NCI-H2196 treated with DMSO at 0.1 percent for 48 hours (cell line): ENCODE results near the gene FOXF1.

Experiments
- DNase-seq: peaks from one replicate; lab custom pipeline; 2025; ENCODE audit not compliant: unreplicated experiment; lab: John Stamatoyannopoulos, UW

The FOXF1 gene

GRCh38 chr16:86503830-86504229 is 6.5 kb upstream of the FOXF1 start:
- no peak for DNase-seq

GRCh38 chr16:86504315-86505184 is 5.8 kb upstream of the FOXF1 start:
- DNase-seq = no peak

- DNase-seq = no peak
These were observed 5.0 kb upstream of the FOXF1 start for GRCh38 chr16:86505185-86505898.

DNA sequence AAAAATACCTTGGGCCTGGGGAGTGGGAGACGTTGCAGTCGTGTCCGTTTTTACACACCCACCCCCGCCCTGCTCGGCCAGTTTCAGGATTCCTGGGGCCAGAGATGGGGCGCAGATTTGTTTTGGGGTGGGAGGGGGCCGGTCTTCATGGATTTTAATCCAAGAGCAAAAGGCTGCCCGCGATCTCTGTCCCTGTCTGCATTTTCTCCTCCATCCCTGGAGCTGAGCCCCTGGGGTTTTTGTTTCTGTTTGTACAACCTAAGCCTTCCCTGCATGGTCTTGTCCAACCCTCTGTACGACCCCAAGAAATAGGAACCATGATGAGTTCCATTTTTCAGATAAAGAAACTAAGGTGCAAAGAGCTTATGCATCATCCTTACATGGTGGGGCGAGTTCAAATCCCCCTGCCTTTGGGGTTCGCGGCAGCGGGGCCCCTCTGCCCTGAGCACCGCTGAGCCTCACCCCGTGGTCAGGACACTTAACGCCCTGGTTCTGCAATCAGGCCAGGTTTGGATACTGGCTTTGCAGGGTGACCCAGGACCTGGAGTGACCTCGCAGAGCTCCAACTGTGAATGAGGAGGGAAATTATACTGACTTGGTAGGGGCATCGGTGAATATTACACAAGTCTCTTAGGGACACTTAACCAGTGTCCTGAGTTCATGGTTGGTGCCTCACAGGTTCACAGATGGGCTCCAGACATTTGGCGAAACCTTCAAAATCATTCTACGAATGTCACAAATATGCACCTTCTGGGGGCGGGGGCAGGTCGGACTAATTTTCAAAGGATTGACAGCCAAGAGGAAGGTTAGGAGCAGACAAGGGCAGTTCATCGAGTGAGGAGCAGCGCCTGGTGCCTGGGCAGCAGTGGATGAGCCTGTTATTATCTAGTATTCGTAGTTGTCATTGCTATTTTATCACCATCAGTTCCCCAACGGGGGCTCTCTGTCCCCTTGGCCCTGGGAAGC is 4.1 kb upstream of the FOXF1 start:
- no peak for DNase-seq

DNA sequence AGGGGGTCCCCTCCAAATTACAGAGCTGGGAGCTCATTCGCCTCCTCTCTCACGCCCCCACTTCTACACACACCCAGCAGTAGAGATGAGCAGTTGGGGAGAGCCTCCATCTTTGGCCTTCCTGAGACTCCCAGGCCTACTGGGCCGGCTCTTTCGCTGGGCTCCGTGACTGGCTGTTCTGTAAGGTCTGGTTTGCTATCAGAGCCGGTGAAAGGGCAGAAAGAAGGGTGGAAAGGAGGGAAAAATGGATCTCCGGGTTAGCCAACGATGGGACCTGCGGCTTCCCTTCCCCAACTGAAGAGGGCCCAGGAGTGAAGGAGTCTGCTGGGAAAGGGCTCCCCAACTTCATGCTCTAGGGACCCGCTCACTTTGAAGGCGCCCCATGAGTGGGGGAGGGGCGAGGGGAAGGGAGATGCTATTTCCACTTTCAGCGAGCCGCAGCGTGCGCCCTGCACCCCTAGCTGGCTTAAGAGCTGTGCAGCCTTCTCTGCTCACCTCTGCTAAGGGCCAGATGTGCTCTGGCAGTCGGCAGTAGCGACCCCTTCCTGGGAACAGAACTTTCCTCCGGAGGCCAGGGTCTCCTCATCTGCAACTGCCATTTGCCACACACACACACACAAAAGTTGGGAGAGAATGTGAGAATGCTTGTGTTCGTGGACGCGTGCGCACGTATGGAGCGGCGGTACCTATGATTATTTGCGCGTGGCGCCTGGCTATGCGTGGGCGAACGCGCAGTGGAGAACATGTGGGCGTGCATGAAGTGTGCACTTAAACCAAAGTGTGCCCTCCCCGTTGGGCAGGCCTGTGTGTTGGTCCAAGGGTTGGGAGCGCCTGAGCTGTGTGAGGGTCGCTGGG is 2.9 kb upstream of the FOXF1 start:
- DNase-seq = no peak

- DNase-seq = no peak
These were observed 2.0 kb upstream of the FOXF1 start for GRCh38 chr16:86508028-86508946.

- no peak for DNase-seq
These were observed 1.2 kb upstream of the FOXF1 start for GRCh38 chr16:86508947-86509758.

GRCh38 chr16:86509759-86510464 is 415 bp upstream of the FOXF1 start:
- DNase-seq = no peak

- DNase-seq = no peak
These were observed 1.2 kb downstream of the FOXF1 start for GRCh38 chr16:86511317-86512161.

DNA sequence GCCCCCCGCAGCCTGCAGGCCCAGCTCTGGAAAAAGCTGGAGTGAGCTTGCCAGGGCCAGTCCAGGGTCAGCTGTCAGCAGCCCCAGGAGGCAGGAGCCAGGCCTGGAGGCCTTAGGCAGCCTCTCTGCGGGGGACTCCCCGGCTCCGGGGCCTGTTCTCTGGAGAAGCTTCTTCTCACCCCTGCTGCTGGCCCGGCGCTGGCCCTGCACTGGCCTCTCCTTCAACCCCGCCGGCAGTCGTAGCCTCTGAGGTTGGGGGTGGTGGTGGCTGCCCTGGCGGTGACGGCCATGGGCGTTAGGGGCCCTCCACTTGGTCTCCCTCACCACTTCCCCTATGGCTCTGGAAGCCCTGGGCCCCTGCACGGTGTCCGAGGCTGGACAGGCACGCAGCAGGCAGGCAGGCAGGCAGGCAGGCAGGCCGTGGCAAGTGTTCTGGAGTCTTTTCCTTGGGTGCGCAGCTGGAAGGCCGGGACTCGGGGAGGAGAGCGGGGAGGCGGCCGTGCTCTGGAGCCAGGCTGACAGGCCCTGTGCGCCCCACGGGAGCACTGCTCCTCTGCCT is 2.1 kb downstream of the FOXF1 start:
- no peak for DNase-seq

GRCh38 chr16:86512860-86513470 is 2.6 kb downstream of the FOXF1 start:
- DNase-seq = no peak

DNA sequence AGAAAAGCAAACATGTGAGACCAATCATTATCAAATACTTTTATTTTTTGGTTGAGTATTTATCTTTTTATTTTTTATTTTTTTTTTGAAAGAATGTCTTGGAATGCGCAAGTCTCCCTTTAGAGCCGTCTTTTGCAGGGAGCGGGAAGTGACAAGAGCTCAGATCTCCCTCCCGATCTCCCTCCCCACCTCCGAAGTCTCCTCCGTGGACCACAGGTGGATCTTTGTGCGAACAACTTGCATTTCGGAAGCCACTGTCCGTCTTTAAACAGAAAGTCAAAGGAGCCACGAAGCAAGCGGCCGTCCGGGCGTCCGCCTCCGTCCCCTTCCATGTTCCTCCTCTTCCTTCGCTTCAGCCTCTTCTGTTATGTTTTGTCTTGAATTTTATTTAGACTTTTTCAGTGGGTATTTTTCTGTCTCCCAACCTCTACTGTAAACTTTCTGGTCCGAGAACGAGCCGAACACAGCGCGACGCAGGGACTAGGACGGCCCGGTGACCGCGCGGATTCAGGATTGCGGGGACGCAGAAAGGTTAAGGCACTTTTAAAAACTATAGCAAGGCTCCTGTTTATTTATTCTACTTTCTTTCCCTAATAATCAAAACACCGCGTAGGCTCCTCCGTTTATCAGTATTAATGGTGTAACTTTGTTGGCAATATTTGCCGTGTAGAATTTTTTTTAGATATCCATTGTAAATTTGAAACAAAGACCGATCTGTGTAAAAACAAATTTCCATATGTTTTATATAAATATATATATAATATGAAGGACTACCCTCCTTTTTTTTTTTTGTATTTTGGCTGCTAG is 3.3 kb downstream of the FOXF1 start:
- DNase-seq = no peak

- DNase-seq = no peak
These were observed 4.4 kb downstream of the FOXF1 start for GRCh38 chr16:86514481-86515376.

- no peak for DNase-seq
These were observed 5.1 kb downstream of the FOXF1 start for GRCh38 chr16:86515413-86515776.
